ENCODE data around the gene LIN37. TPM values are rescaled to one million over a fixed set of nuclear protein-coding genes. Genes with fewer than 3 reads are reported as not detected.
A peak's percentile ranks its signal among the peaks of the same experiment; 100 is the strongest.

LIN37 gene
- total RNA-seq, 4 donors from 2014 or later, result 14.8 to 19.5 (median 16.6) TPM

DNA sequence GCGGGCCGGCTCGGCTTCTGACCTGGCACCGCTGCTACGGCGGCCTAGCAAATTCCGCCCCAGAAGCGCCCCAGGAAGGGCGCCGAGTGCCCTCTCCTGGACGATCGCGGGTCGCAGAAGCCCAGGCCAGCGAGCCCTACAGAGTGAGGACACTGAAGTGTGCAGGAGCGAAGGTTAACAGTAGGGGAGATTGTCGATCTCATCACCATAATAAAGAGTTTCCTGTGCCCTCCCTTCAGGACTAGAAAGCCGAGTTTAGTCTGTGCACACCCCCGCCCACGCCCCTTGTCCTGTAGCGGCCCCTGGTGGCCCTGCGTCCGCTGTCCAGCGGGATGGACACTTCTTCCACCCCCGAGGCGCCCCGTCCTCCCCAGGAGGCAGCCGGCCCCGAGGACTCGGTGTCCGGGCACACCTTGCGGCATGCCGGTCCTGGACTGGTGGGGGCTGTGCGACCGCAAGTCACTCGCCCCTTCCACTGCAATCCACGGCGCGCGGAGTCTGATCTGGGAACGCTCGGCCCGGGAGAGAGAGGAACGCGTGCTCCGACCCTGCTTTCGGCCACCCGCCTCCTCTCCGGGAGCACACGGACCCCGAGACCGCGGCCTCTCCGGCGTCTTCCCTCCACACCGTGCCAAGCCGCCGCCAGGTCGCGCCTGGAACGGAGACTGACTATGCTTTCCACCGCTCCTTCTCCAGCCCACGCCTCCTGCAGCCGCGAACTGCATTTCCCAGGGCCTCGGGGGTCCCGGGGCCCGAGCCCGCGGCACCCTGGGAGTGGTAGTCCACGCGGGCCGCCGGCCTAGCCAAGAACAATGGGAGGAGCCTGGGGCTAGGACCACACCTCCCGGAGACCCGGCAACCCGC is 31.3 kb upstream of the LIN37 start:
- intact Hi-C loops (cut with DNase I; ENCODE audit: low total_unique reads), result loop anchor here (1.0 to 2.0 kb wide), 10 partner anchors 15 to 214 kb away; partner anchors contain the start of genes COX6B1, HAUS5, PSENEN and TMEM147
- DNase-seq (peak; percentile 75 to 82), ATAC-seq (peak; percentile 82 to 84)
- no peaks in the 10 kb centered on the region for H3K9me3 ChIP-seq
- H3K4me1 ChIP-seq, result peaks cover 21 to 25% of the 10 kb centered on the region in 2 donors
- in situ Hi-C loops (cut with MboI; ENCODE audit: low sequenced_read_pairs in 4 of 4), result loop anchor here in 3 of 4 donors (10.0 to 25.0 kb wide), 3 partner anchors 172 to 218 kb away; partner anchors contain the start of genes TMEM147 (in 2 of the 3), GAPDHS (in 1 of the 3), LRFN3 (in 1 of the 3) and SBSN (in 1 of the 3)
- H3K4me3 ChIP-seq, result peak overlapping the region; percentile 92 to 99 (median 96)
- peak; percentile 45 to 48 for TF ChIP-seq POLR2A (IDR thresholded peaks at IDR 0.05)
- peak; percentile 97 to 99 (median 98) for TF ChIP-seq CTCF (IDR thresholded peaks at IDR 0.05 in 4 of 5, conservative IDR thresholded peaks at IDR 0.05 in 1 of 5)
- no peaks in the 10 kb centered on the region for H3K27me3 ChIP-seq
- H3K36me3 ChIP-seq, result peaks cover 0 to 21% of the 10 kb centered on the region in 2 donors
- peak overlapping the region; percentile 84 to 95 (median 92) for H3K27ac ChIP-seq

DNA sequence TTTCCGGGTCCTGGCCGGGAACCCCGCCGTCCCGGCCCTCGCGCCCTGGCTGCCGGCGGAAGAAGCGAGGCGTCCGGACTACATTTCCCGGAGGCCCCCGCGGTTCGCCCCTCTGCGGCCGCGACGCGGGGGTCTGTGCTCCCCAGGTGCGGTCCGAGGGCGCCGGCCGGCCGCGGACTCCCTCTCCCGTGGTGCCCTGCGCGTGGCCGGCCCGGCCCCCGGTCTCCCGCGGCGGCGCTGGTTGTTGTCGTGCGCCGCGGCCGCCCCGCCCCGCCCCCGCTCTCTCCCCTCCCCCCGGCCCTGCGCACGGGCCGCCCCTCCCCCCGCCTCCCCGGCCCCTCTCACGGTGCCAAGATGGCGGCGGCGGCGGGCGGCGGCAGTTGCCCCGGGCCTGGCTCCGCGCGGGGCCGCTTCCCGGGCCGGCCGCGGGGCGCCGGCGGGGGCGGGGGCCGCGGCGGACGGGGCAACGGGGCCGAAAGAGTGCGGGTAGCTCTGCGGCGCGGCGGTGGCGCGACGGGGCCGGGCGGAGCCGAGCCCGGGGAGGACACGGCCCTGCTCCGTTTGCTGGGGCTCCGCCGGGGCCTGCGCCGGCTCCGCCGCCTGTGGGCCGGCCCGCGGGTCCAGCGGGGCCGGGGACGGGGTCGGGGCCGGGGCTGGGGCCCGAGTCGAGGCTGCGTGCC is 30.6 kb upstream of the LIN37 start, which contains the start of gene KMT2B:
KMT2B (plus strand) TSS at position 339 of the 680 bp plus-strand sequence; CDS start at position 355, 16 bp downstream.
- Histone ChIP-seq H3K9me3 (no peaks in the 10 kb centered on the region), H3K4me3 (peak within 1 kb of the TSS; percentile 92 to 99 (median 96)), H3K27ac (peak within 1 kb of the TSS; percentile 89 to 95 (median 93)), H3K27me3 (no peaks in the 10 kb centered on the region), H3K4me1 (peaks cover 21 to 25% of the 10 kb centered on the region in 2 donors), H3K36me3 (peaks cover 0 to 29% of the 10 kb centered on the region in 2 donors)
- intact Hi-C loops (cut with DNase I; ENCODE audit: low total_unique reads) (loop anchor here (1.0 to 2.0 kb wide), 8 partner anchors 16 to 213 kb away; partner anchors contain the start of genes COX6B1, PSENEN, TMEM147 and U2AF1L4), in situ Hi-C loops (cut with MboI; ENCODE audit: low sequenced_read_pairs in 4 of 4) (loop anchor here in 3 of 4 donors (10.0 to 25.0 kb wide), 3 partner anchors 173 to 217 kb away; partner anchors contain the start of genes TMEM147 (in 2 of the 3), GAPDHS (in 1 of the 3), LRFN3 (in 1 of the 3) and SBSN (in 1 of the 3))
- peak; percentile 70 to 71 for ATAC-seq
- peak; percentile 92 to 95 for DNase-seq
- TF ChIP-seq CTCF (IDR thresholded peaks at IDR 0.05 in 4 of 5, conservative IDR thresholded peaks at IDR 0.05 in 1 of 5) (no peak), POLR2A (IDR thresholded peaks at IDR 0.05) (no peak)

DNA sequence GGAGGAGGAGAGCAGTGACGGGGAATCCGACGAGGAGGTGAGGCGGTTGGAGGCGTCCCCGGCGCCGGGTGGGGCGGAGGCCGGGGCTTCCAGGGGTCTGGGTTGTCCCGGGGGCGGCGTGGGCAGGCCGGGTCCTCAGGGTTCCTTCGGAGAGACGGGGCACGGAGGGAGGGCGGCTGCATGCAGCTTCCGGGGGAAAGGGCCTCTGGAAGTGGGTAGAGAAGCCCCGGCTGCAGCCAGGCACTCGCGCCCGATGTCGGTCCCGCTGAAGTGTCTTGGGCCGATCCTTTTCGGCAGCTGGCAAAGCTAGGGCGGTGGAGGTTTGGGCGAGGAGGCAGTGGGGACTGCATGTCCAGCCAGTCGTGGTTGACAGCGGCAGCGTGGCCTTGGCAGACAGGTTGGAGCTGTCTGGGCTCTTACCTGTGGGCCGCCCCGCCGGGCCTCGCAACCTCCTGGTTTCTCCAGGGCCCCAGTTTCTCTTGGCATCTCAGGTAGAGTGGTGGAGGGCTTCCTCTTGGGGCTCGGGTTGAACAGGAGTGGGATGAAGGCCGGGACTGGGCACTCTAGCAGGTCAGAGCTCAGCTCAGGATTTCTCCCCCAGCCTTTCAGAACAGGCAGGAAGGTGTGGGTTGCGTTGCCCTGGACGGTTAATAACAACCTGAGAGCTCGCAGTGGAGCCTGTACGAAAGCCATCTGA is 29.9 kb upstream of the LIN37 start:
- TF ChIP-seq CTCF (IDR thresholded peaks at IDR 0.05 in 4 of 5, conservative IDR thresholded peaks at IDR 0.05 in 1 of 5) (no peak), POLR2A (IDR thresholded peaks at IDR 0.05) (no peak)
- Histone ChIP-seq H3K27me3 (no peaks in the 10 kb centered on the region), H3K27ac (peak overlapping the region; percentile 88 to 92 (median 90)), H3K9me3 (no peaks in the 10 kb centered on the region), H3K36me3 (peaks cover 5 to 35% of the 10 kb centered on the region in 2 donors), H3K4me3 (peak overlapping the region; percentile 76 to 99 (median 80)), H3K4me1 (peaks cover 21 to 25% of the 10 kb centered on the region in 2 donors)
- DNase-seq (no peak), ATAC-seq (peak; percentile 0 to 1)
- intact Hi-C loops (cut with DNase I; ENCODE audit: low total_unique reads), result no loop called here
- in situ Hi-C loops (cut with MboI; ENCODE audit: low sequenced_read_pairs in 4 of 4), result loop anchor here in 3 of 4 donors (10.0 to 25.0 kb wide), 3 partner anchors 174 to 216 kb away; partner anchors contain the start of genes TMEM147 (in 2 of the 3), GAPDHS (in 1 of the 3), LRFN3 (in 1 of the 3) and SBSN (in 1 of the 3)
